HT-29 (cell line): ENCODE results near the gene RINL. TPM values are rescaled to one million over a fixed set of nuclear protein-coding genes. Genes with fewer than 3 reads are reported as not detected.
"Not testable (repeated sequence)": the region's sequence is repeated elsewhere in the genome, so short reads cannot be mapped to it uniquely, and the experiment has no call there.

Experiments used
- DNase-seq: peaks from one replicate; pipeline ENCODE4 v3.0.0-alpha.2; 2015; ENCODE audit warnings: low spot score
- total RNA-seq: library from RNA; depleted of rRNA; stranded (reverse); fragments of >200 nt; shearing (Covaris generic); gene quantifications from 2 replicates; pipeline ENCODE4 v1.2.3, GENCODE V29; 2014

Gene RINL
- total RNA-seq, 1 experiment from 2014 or later, result 13.1 TPM

- no peak for DNase-seq
Observed at GRCh38 chr19:38878575-38879399, 712 bp upstream of the RINL start.

- no peak for DNase-seq
Observed at GRCh38 chr19:38875656-38876395, 2.2 kb downstream of the RINL start.

- DNase-seq, result not testable (repeated sequence)
Observed at GRCh38 chr19:38873400-38873799, 4.7 kb downstream of the RINL start.

- DNase-seq, result no peak
Observed at GRCh38 chr19:38870612-38871011, 7.5 kb downstream of the RINL start.

GRCh38 chr19:38869836-38870607 is 8.1 kb downstream of the RINL start:
- DNase-seq, result peak; percentile 77

GRCh38 chr19:38869160-38869835 is 8.8 kb downstream of the RINL start:
- DNase-seq, result no peak

- DNase-seq, result no peak
Observed at GRCh38 chr19:38868551-38868950, 9.5 kb downstream of the RINL start.

GRCh38 chr19:38867171-38867780 is 10.8 kb downstream of the RINL start:
- DNase-seq, result no peak

- DNase-seq, result peak; percentile 96
Observed at GRCh38 chr19:38862321-38863059, 15.6 kb downstream of the RINL start.

- DNase-seq, result no peak
Observed at GRCh38 chr19:38861368-38861767, 16.7 kb downstream of the RINL start.

GRCh38 chr19:38859631-38860204 is 18.4 kb downstream of the RINL start:
- not testable (repeated sequence) for DNase-seq

- DNase-seq, result no peak
Observed at GRCh38 chr19:38856813-38857212, 21.3 kb downstream of the RINL start.

- not testable (repeated sequence) for DNase-seq
Observed at GRCh38 chr19:38855751-38856150, 22.3 kb downstream of the RINL start.

- not testable (repeated sequence) for DNase-seq
Observed at GRCh38 chr19:38854961-38855360, 23.1 kb downstream of the RINL start.

GRCh38 chr19:38853214-38853613 is 24.9 kb downstream of the RINL start:
- DNase-seq, result no peak

- peak; percentile 81 for DNase-seq
Observed at GRCh38 chr19:38852231-38853044, 25.6 kb downstream of the RINL start.

GRCh38 chr19:38851622-38852230 is 26.3 kb downstream of the RINL start:
- peak; percentile 97 for DNase-seq

- no peak for DNase-seq
Observed at GRCh38 chr19:38850976-38851621, 27.0 kb downstream of the RINL start.
